SK-N-SH (cell line): ENCODE measurements around the gene SHCBP1. TPM values are rescaled to one million over a fixed set of nuclear protein-coding genes. Genes with fewer than 3 reads are reported as not detected.
"Not testable (repeated sequence)": the region's sequence is repeated elsewhere in the genome, so short reads cannot be mapped to it uniquely, and the experiment has no call there.

Source experiments
- CTCF ChIA-PET: fragments of 300-600, 350-600 bp; formaldehyde crosslinking; extraction: SDS; loops from one replicate; lab custom pipeline; 2021; lab: Yijun Ruan, JAX
- POLR2A ChIA-PET: fragments of 350-600 bp; sonication (Branson Sonifier 250); formaldehyde crosslinking; extraction: SDS; loops from one replicate; lab custom pipeline; 2020; ENCODE audit warnings: antibody characterized with exemption, inconsistent platforms; lab: Yijun Ruan, JAX
- DNase-seq: peaks from one replicate; pipeline ENCODE4 v3.0.0; 2012
- H2AFZ ChIP-seq: fragments of 200-600 bp; sonication (generic); 2 replicates; pipeline ENCODE4 v1.8.1; 2016; ENCODE audit warnings: antibody characterized with exemption, mild to moderate bottlenecking, low read depth
- H3F3A ChIP-seq: fragments of 200-600 bp; sonication (generic); replicated peaks from 2 replicates; pipeline ENCODE3; 2016; ENCODE audit warnings: antibody characterized with exemption, mild to moderate bottlenecking; ENCODE audit not compliant: insufficient read depth
- H3K27ac ChIP-seq, 2 experiments: fragments of 200-500 bp in 1 of 2; fragments of 200-600 bp in 1 of 2; sonication (Bioruptor generic) in 1 of 2; sonication (generic), shearing (Covaris generic) in 1 of 2; 2 replicates each; pipeline versions ENCODE4 v1.5.1 to v1.6.1; 2014 to 2016; ENCODE audit warnings: low read depth in 2 of 2, inconsistent platforms in 1 of 2, low read length in 1 of 2, mild to moderate bottlenecking in 1 of 2, mixed read lengths in 1 of 2
- H3K27me3 ChIP-seq: fragments of 200-600 bp; sonication (generic), shearing (Covaris generic); 2 replicates; pipeline ENCODE4 v1.6.1; 2016; ENCODE audit warnings: mixed run types; ENCODE audit not compliant: insufficient read depth
- H3K36me3 ChIP-seq, 2 experiments: fragments of 200-500 bp in 1 of 2; fragments of 200-600 bp in 1 of 2; sonication (Bioruptor generic) in 1 of 2; sonication (generic) in 1 of 2; replicated peaks in 1 of 2; 2 replicates each; pipeline versions ENCODE3 to v1.5.1; 2014 to 2016; ENCODE audit warnings: low read length in 1 of 2, mild to moderate bottlenecking in 1 of 2; ENCODE audit not compliant: insufficient read depth in 2 of 2, control insufficient read depth in 1 of 2
- H3K4me1 ChIP-seq, 2 experiments: fragments of 200-500 bp in 1 of 2; fragments of 200-600 bp in 1 of 2; sonication (Bioruptor generic) in 1 of 2; sonication (generic), shearing (Covaris generic) in 1 of 2; 2 replicates each; pipeline versions ENCODE4 v1.5.1 to v1.6.1; 2014 to 2016; ENCODE audit warnings: low read depth in 1 of 2, low read length in 1 of 2, mixed run types in 1 of 2; ENCODE audit not compliant: insufficient read depth in 2 of 2, control insufficient read depth in 1 of 2
- H3K4me2 ChIP-seq: fragments of 200-600 bp; sonication (generic), shearing (Covaris generic); 2 replicates; pipeline ENCODE4 v1.6.1; 2017; ENCODE audit warnings: mixed run types
- H3K4me3 ChIP-seq, 2 experiments: fragments of 200-500 bp in 1 of 2; fragments of 200-600 bp in 1 of 2; sonication (Bioruptor generic) in 1 of 2; sonication (generic), shearing (Covaris generic) in 1 of 2; 2 replicates each; pipeline versions ENCODE4 v1.5.1 to v1.8.1; 2014 to 2016; ENCODE audit warnings: low read depth in 2 of 2, inconsistent platforms in 1 of 2, low read length in 1 of 2, mild to moderate bottlenecking in 1 of 2, mixed read lengths in 1 of 2, moderate library complexity in 1 of 2
- H3K79me2 ChIP-seq: fragments of 200-600 bp; sonication (generic); 2 replicates; pipeline ENCODE4 v1.8.1; 2017; ENCODE audit warnings: mild to moderate bottlenecking; ENCODE audit not compliant: insufficient read depth
- H3K9ac ChIP-seq: fragments of 200-600 bp; sonication (generic); 2 replicates; pipeline ENCODE4 v1.6.1; 2017; ENCODE audit warnings: mixed run types
- H3K9me2 ChIP-seq: fragments of 200-600 bp; sonication (generic); 2 replicates; pipeline ENCODE4 v1.6.1; 2017; ENCODE audit warnings: mixed run types
- H3K9me3 ChIP-seq: fragments of 200-600 bp; sonication (generic); 2 replicates; pipeline ENCODE4 v1.6.1; 2017; ENCODE audit warnings: mixed run types, mild to moderate bottlenecking, moderate library complexity
- H4K20me1 ChIP-seq: fragments of 200-600 bp; sonication (generic); 2 replicates; pipeline ENCODE4 v1.6.1; 2017; ENCODE audit warnings: mild to moderate bottlenecking, mixed run types; ENCODE audit not compliant: insufficient read depth
- EZH2phosphoT487 ChIP-seq: fragments of 200-600 bp; sonication (generic); IDR thresholded peaks from 2 replicates; pipeline ENCODE4 v1.6.1; 2017; ENCODE audit warnings: low read depth, mixed run types, mild to moderate bottlenecking, antibody characterized with exemption, moderate library complexity, borderline replicate concordance
- MEF2A ChIP-seq: IDR thresholded peaks from 2 replicates; pipeline ENCODE4 v1.4.0; 2012; ENCODE audit warnings: low read depth, borderline replicate concordance
- RAD21 ChIP-seq: IDR thresholded peaks from 2 replicates; pipeline ENCODE4 v1.6.1; 2012; ENCODE audit warnings: mild to moderate bottlenecking, low read length
- RXRA ChIP-seq: IDR thresholded peaks from 2 replicates; pipeline ENCODE4 v1.4.0; 2012; ENCODE audit warnings: low read depth, mild to moderate bottlenecking, borderline replicate concordance
- SMC3 ChIP-seq: IDR thresholded peaks from 2 replicates; pipeline ENCODE4 v1.6.1; 2012; ENCODE audit warnings: low read depth, low read length, improper control_type of control experiment
- YY1 ChIP-seq: IDR thresholded peaks from 2 replicates; pipeline ENCODE4 v1.4.0; 2012; ENCODE audit warnings: low read depth, mild to moderate bottlenecking
- WGBS: methylation state at CpG from one replicate; pipeline ENCODE4 v1.1.6; 2017; ENCODE audit warnings: low lambda C conversion rate; 5-methylcytosine and 5-hydroxymethylcytosine counted together
- polyA plus RNA-seq, 3 experiments: library from polyadenylated mRNA; depleted of rRNA; stranded (reverse); fragments of >200 nt; gene quantifications; 2 replicates each; pipeline ENCODE4 v1.2.3, GENCODE V29; 2012

The SHCBP1 gene
- polyA plus RNA-seq, 1 of the 3 experiments (the other 2 are of a cell fraction): 12.5 TPM

DNA sequence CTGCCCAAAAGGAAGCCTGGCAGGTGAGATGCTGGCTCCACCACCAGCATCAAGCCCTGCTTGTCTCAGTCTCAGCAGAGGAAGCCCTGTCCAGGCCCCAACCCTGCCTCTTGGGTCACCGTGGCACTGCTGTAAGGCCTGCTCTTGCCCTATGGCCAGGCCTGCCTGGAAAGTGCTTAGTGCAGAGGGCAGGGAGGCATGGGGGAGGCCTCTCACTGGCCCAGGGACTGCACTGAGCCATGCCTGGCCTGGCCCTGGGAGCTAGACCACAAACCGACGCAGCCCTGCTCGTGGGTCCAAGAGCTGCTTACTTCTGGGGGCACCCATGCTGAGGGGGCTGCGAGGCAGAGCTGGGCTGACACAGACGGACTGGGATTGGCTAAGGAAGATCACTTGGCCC, 3.7 kb upstream of the SHCBP1 start:
- H4K20me1 ChIP-seq: not testable (repeated sequence)

GRCh38 chr16:46623707-46624106, 2.5 kb upstream of the SHCBP1 start:
- H3K4me3 ChIP-seq, H3K27ac ChIP-seq, H3F3A ChIP-seq: not testable (repeated sequence)

More for the DNA sequence above, 3.7 kb upstream of the SHCBP1 start:
- POLR2A ChIA-PET, H3K4me3 ChIP-seq, H3F3A ChIP-seq, H3K9ac ChIP-seq, H3K27me3 ChIP-seq, H3K4me1 ChIP-seq, H3K9me3 ChIP-seq, H3K36me3 ChIP-seq, CTCF ChIA-PET, H3K9me2 ChIP-seq, H3K27ac ChIP-seq, H3K4me2 ChIP-seq, DNase-seq, H2AFZ ChIP-seq: not testable (repeated sequence)
- peaks cover 14% of the 10 kb centered on the region for H3K79me2 ChIP-seq
- WGBS: 82% methylated on average over 3 of the region's 6 CpGs

GRCh38 chr16:46623246-46623645, 2.1 kb upstream of the SHCBP1 start:
- POLR2A ChIA-PET, H4K20me1 ChIP-seq, CTCF ChIA-PET, H3K4me1 ChIP-seq, H3K36me3 ChIP-seq, H3F3A ChIP-seq, H3K27me3 ChIP-seq, H3K4me3 ChIP-seq, H3K9ac ChIP-seq, H3K4me2 ChIP-seq, H3K9me3 ChIP-seq, DNase-seq, H3K9me2 ChIP-seq, H3K27ac ChIP-seq, H2AFZ ChIP-seq: not testable (repeated sequence)
- no CpG with 5 or more reads among the region's 8 CpGs for WGBS
- peaks cover 30% of the 10 kb centered on the region for H3K79me2 ChIP-seq

More at GRCh38 chr16:46623707-46624106, 2.5 kb upstream of the SHCBP1 start:
- H3K36me3 ChIP-seq, H3K4me2 ChIP-seq, H4K20me1 ChIP-seq, H3K4me1 ChIP-seq, H3K9me2 ChIP-seq, DNase-seq, H2AFZ ChIP-seq, H3K9me3 ChIP-seq, H3K27me3 ChIP-seq, CTCF ChIA-PET, POLR2A ChIA-PET, H3K9ac ChIP-seq: not testable (repeated sequence)
- 96% methylated on average over 4 of the region's 6 CpGs for WGBS
- peaks cover 25% of the 10 kb centered on the region for H3K79me2 ChIP-seq

DNA sequence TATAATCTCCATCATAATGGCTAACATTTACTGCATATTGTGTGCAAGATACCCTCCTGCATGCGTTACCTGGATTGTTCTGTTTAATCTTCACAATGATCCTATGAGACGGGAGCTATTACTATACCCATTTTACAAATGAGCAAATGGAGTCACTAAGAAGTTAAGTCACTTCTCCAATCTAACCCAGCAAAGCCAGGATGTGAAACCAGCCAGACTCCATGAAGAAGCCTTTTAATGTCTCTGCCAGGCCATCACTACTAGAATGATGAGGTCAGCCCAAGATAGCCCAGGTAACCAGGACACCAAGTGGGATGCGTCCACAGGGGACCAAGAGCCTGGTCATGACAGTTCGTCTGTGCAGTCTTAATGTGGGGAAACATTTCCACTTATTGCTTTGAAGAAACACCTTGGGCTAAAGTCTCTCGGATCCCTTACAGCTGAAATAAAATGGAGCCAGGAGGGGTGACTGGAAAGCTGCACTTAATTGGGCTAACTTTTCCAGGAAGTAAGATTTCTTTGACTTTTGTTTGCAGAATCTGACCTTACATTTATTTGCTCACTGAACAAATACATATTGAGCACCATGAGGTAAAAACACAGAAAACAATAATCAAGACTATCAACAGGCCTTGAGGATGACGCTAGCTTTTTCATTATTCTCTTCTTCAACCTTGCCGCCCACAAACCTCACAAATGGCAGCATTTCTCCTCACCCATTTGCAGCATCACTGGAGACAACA, 926 bp upstream of the SHCBP1 start:
- Histone ChIP-seq H3K4me3 (no peak overlapping the region), H3K9me2 (no peaks in the 10 kb centered on the region), H3K9me3 (no peaks in the 10 kb centered on the region), H4K20me1 (no peaks in the 10 kb centered on the region), H3K27ac (no peak overlapping the region), H3K4me2 (no peak overlapping the region; the same call in 1 of the 2 replicates), H3K27me3 (no peaks in the 10 kb centered on the region), H3K79me2 (peaks cover 31% of the 10 kb centered on the region), H3K4me1 (peaks cover 0 to 6% of the 10 kb centered on the region in 2 experiments; a peak in 2 of 4 replicates), H3F3A (no peaks in the 10 kb centered on the region), H2AFZ (peak overlapping the region; percentile 100; the same call in 1 of the 2 replicates), H3K9ac (no peak overlapping the region), H3K36me3 (peaks cover 0 to 2% of the 10 kb centered on the region in 2 experiments)
- DNase-seq: no peak
- TF ChIP-seq EZH2phosphoT487: no peak
- TF ChIP-seq YY1: no peak
- no peak for TF ChIP-seq RXRA
- TF ChIP-seq SMC3: no peak
- TF ChIP-seq RAD21: no peak
- no peak for TF ChIP-seq MEF2A
- 88% methylated on average over 6 of the region's 7 CpGs for WGBS
- CTCF ChIA-PET: interaction anchor here (1.2 kb wide), 1 partner anchor 15 kb away, joined by 4 read pairs; no protein-coding TSS in a partner anchor
- POLR2A ChIA-PET: no interaction called here
